Measurements from ENCODE around the gene KCNMB1.
A peak's percentile ranks its signal among the peaks of the same experiment; 100 is the strongest.

Gene KCNMB1

GRCh38 chr5:170388818-170389549, at the start of gene KCNMB1:
Gene KCNMB1, minus strand, starts transcription at chr5:170389367. Its CDS starts 3,920 bp downstream, at chr5:170385447.
- DNase-seq = peak in 1 of 2 donors; percentile 20

GRCh38 chr5:170438581-170438980, 49.4 kb upstream of the KCNMB1 start:
- no peak for DNase-seq

GRCh38 chr5:170437621-170438375, 48.6 kb upstream of the KCNMB1 start:
- DNase-seq = no peak

- no peak for DNase-seq
These were observed 47.2 kb upstream of the KCNMB1 start for GRCh38 chr5:170436335-170436734.

GRCh38 chr5:170434966-170435605, 45.9 kb upstream of the KCNMB1 start:
- peak; percentile 18 to 65 for DNase-seq

- no peak for DNase-seq
These were observed 43.5 kb upstream of the KCNMB1 start for GRCh38 chr5:170432669-170433068.

GRCh38 chr5:170431571-170431970, 42.4 kb upstream of the KCNMB1 start:
- DNase-seq = no peak

GRCh38 chr5:170430866-170431437, 41.8 kb upstream of the KCNMB1 start:
- no peak for DNase-seq

GRCh38 chr5:170430256-170430655, 41.1 kb upstream of the KCNMB1 start:
- DNase-seq = no peak

- DNase-seq = no peak
These were observed 39.8 kb upstream of the KCNMB1 start for GRCh38 chr5:170429014-170429413.

GRCh38 chr5:170427672-170428236, 38.6 kb upstream of the KCNMB1 start:
- peak in 1 of 2 donors; percentile 45 for DNase-seq

- DNase-seq = no peak
These were observed 37.6 kb upstream of the KCNMB1 start for GRCh38 chr5:170426786-170427185.

GRCh38 chr5:170426149-170426767, 37.1 kb upstream of the KCNMB1 start:
- no peak for DNase-seq

- no peak for DNase-seq
These were observed 36.6 kb upstream of the KCNMB1 start for GRCh38 chr5:170425731-170426130.

GRCh38 chr5:170424629-170425028, 35.5 kb upstream of the KCNMB1 start:
- no peak for DNase-seq

- DNase-seq = no peak
These were observed 34.5 kb upstream of the KCNMB1 start for GRCh38 chr5:170423692-170424091.

- no peak for DNase-seq
These were observed 32.7 kb upstream of the KCNMB1 start for GRCh38 chr5:170421826-170422225.

GRCh38 chr5:170420806-170421412, 31.7 kb upstream of the KCNMB1 start:
- DNase-seq = peak; percentile 12 to 44

GRCh38 chr5:170419643-170420042, 30.5 kb upstream of the KCNMB1 start:
- no peak for DNase-seq

GRCh38 chr5:170418736-170419135, 29.6 kb upstream of the KCNMB1 start:
- DNase-seq = no peak

GRCh38 chr5:170416526-170416925, 27.4 kb upstream of the KCNMB1 start:
- DNase-seq = no peak

- no peak for DNase-seq
These were observed 25.6 kb upstream of the KCNMB1 start for GRCh38 chr5:170414786-170415185.
